ENCODE measurements around the gene SAMD4B. TPM values are rescaled to one million over a fixed set of nuclear protein-coding genes. Genes with fewer than 3 reads are reported as not detected.

SAMD4B gene
- total and polyA plus RNA-seq, 7 experiments from 2014 or later = 7.3 to 84.6 (median 64.0) TPM

DNA sequence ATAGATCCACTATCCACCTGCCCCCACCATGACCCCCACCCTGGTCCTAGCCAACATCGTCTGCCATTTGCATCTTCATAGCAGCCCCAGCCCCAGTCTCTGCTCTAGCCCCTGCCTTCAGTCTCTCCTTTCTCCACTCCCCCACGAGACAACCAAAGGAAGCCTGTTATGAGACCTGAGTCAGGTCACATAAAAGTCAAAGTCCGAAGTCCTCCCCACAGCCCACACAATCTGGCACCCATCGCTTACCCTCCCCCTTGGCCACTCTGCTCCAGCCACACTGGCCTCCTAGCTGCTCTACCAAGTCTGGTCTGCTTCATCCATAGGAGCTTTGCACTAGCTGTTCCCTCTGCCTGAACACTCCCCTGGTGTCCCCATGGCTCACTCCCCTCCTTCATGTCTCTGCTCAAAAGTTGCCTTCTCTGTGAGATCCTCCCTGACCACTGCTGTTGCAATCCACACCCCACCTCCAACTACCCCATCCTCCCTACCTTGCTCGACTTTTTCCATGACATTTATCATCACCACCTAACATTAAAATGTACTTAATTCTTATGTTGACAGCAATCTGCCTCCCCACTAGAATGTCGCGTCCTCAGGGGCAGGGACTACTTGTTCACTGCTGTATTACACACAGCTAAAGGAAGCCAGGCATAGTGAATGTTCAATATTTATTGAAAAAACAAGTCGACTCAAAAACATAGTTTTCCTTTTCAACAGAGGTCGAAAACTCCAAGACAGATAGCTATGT lies 69.0 kb downstream of the SAMD4B start:
- DNase-seq = peak in 2 of 9 donors; percentile 39 to 46
- peaks cover 27 to 51% (median 37%) of the 10 kb centered on the region in 7 donors for H3K4me1 Mint-ChIP-seq
- peak overlapping the region; percentile 82 for H3K4me3 ChIP-seq (ENCODE audit: low read length)
- ATAC-seq = no peak
- CTCF ChIA-PET = interaction anchor here (0.7 to 2.3 kb wide), 11 partner anchors 12 to 938 kb away, joined by 3 to 121 read pairs (median 4); partner anchors contain the start of genes MED29, PAF1, RPS16 and SAMD4B
- H3K9me3 ChIP-seq (ENCODE audit: control insufficient read depth in 2 of 3, low read length in 3 of 3) = no peaks in the 10 kb centered on the region
- H3K27me3 Mint-ChIP-seq = peaks cover 0 to 3% (median 0%) of the 10 kb centered on the region in 5 donors
- peaks cover 0 to 22% (median 0%) of the 10 kb centered on the region in 11 donors for H3K9me3 Mint-ChIP-seq
- peak overlapping the region; percentile 84 to 99 (median 92) for H3K4me3 Mint-ChIP-seq
- POLR2A ChIA-PET = interaction anchor here (0.5 to 2.3 kb wide), 15 partner anchors 12 to 747 kb away, joined by 3 to 250 read pairs (median 6); partner anchors contain the start of genes EID2B, GMFG, MED29 and PAF1
- intact Hi-C loops (cut with micrococcal nuclease) = loop anchor here in 1 of 2 donors (1.0 to 5.0 kb wide), 2 partner anchors 286 to 1009 kb away; partner anchors contain the start of genes FAM98C and PAK4
- peaks cover 24 to 28% of the 10 kb centered on the region in 2 donors for H3K4me1 ChIP-seq (ENCODE audit: control insufficient read depth in 2 of 2, insufficient read depth in 2 of 2, low read length in 2 of 2)
- H3K36me3 Mint-ChIP-seq = peaks cover 13 to 33% (median 17%) of the 10 kb centered on the region in 5 donors
- peak overlapping the region; percentile 100 for H3K27ac ChIP-seq (ENCODE audit: low read depth, low read length)
- no peaks in the 10 kb centered on the region for H3K27me3 ChIP-seq (ENCODE audit: control insufficient read depth in 2 of 2, insufficient read depth in 2 of 2, low read length in 2 of 2)
- peaks cover 12 to 35% (median 14%) of the 10 kb centered on the region in 3 experiments for H3K36me3 ChIP-seq (ENCODE audit: control insufficient read depth in 2 of 3, insufficient read depth in 3 of 3, low read length in 3 of 3)
- H3K27ac Mint-ChIP-seq = peak overlapping the region; percentile 90 to 100 (median 97)

DNA sequence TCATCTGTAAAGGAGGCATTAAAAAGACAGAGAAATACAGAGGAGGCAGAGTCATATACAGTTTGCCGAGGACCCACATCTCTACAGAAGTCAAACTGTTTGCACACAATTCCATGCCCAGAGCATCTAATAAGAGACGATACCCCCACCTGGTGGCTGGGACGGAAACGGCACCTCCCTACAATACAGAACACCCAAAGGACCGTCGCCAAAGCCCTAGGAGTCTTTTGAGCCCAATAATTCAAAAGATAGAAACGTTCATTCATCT lies 69.5 kb downstream of the SAMD4B start:
- Histone ChIP-seq H3K36me3 (ENCODE audit: control insufficient read depth in 2 of 3, insufficient read depth in 3 of 3, low read length in 3 of 3) (peaks cover 12 to 37% (median 14%) of the 10 kb centered on the region in 3 experiments), H3K4me1 (ENCODE audit: control insufficient read depth in 2 of 2, insufficient read depth in 2 of 2, low read length in 2 of 2) (peaks cover 24 to 28% of the 10 kb centered on the region in 2 donors), H3K4me3 (ENCODE audit: low read length) (peak overlapping the region; percentile 82), H3K9me3 (ENCODE audit: control insufficient read depth in 2 of 3, low read length in 3 of 3) (no peaks in the 10 kb centered on the region), H3K27ac (ENCODE audit: low read depth, low read length) (peak overlapping the region; percentile 100), H3K27me3 (ENCODE audit: control insufficient read depth in 2 of 2, insufficient read depth in 2 of 2, low read length in 2 of 2) (no peaks in the 10 kb centered on the region)
- ChIA-PET CTCF (interaction anchor here (0.7 to 2.3 kb wide), 11 partner anchors 12 to 938 kb away, joined by 3 to 121 read pairs (median 4); partner anchors contain the start of genes MED29, PAF1, RPS16 and SAMD4B), POLR2A (interaction anchor here (0.7 to 2.3 kb wide), 15 partner anchors 12 to 290 kb away, joined by 3 to 250 read pairs (median 6); partner anchors contain the start of genes EID2B, GMFG, MED29 and PAF1)
- Mint-ChIP-seq H3K36me3 (peaks cover 13 to 33% (median 17%) of the 10 kb centered on the region in 5 donors), H3K4me1 (peaks cover 24 to 49% (median 35%) of the 10 kb centered on the region in 7 donors), H3K27ac (peak overlapping the region; percentile 90 to 100 (median 97)), H3K9me3 (peaks cover 0 to 19% (median 0%) of the 10 kb centered on the region in 11 donors), H3K27me3 (peaks cover 0 to 3% (median 0%) of the 10 kb centered on the region in 5 donors), H3K4me3 (peak overlapping the region; percentile 84 to 99 (median 92))
- peak; percentile 60 for ATAC-seq
- intact Hi-C loops (cut with micrococcal nuclease) = loop anchor here (1.0 to 5.0 kb wide), 13 partner anchors 9 to 1009 kb away; partner anchors contain the start of genes EID2B (in 2 of the 2), MED29 (in 2 of the 2), PAF1 (in 2 of the 2) and SAMD4B (in 2 of the 2)
- DNase-seq = peak; percentile 75 to 96 (median 94)

DNA sequence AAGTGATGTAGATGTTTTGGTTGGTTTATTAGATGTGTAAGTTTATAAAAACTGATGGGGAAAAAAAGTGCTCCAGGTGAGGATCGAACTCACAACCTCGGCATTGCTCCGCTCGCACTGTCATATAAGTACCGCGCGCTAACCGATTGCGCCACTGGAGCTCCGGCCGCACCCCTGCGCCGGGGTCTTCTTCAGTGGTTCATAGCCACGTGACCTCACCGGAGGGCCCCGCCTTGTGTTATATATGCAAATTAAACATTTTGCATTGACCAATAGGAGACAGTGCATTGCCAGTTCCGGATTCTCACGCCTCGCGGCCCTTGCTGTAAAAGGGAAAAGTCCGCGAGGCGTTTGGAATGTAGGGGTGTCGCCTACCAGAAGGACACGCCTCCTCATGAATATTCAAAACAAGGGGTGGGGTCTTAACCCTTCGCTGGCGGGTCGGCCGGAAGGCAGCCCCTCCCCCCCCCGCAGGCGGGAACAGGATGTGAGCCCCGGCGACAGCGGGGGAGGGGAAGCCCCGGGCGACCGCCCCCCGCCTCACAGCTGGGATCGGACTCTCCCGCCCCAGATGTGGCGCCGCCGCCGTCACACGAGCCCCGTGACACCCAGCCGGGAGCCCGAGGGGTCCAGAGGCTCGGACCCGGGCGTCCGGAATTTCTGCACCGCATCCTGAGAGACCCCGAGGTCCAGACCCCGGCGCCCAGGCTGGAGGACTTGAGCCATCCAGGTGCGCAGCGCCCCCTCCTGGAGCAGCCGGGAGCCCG lies 70.1 kb downstream of the SAMD4B start, which contains the start of gene PLEKHG2:
Gene PLEKHG2, plus strand, starts transcription at position 570 of the 767 bp plus-strand sequence. CDS start 1,418 bp downstream, outside the sequence.
- peaks cover 0 to 3% (median 0%) of the 10 kb centered on the region in 5 donors for H3K27me3 Mint-ChIP-seq
- H3K4me1 ChIP-seq (ENCODE audit: control insufficient read depth in 2 of 2, insufficient read depth in 2 of 2, low read length in 2 of 2) = peaks cover 24 to 28% of the 10 kb centered on the region in 2 donors
- H3K36me3 Mint-ChIP-seq = peaks cover 13 to 30% (median 17%) of the 10 kb centered on the region in 5 donors
- H3K27ac ChIP-seq (ENCODE audit: low read depth, low read length) = peak within 1 kb of the TSS; percentile 100
- H3K9me3 ChIP-seq (ENCODE audit: control insufficient read depth in 2 of 3, low read length in 3 of 3) = no peaks in the 10 kb centered on the region
- peak within 1 kb of the TSS; percentile 82 for H3K4me3 ChIP-seq (ENCODE audit: low read length)
- ChIA-PET CTCF (interaction anchor here (1.0 to 2.3 kb wide), 8 partner anchors 13 to 457 kb away, joined by 3 to 121 read pairs (median 6); partner anchors contain the start of genes MED29, PAF1, RPS16 and SAMD4B), POLR2A (interaction anchor here (0.7 to 2.3 kb wide), 14 partner anchors 13 to 130 kb away, joined by 3 to 250 read pairs (median 6); partner anchors contain the start of genes EID2B, GMFG, MED29 and PAF1)
- peaks cover 12 to 32% (median 14%) of the 10 kb centered on the region in 3 experiments for H3K36me3 ChIP-seq (ENCODE audit: control insufficient read depth in 2 of 3, insufficient read depth in 3 of 3, low read length in 3 of 3)
- ATAC-seq (peak; percentile 72), DNase-seq (peak; percentile 95 to 99 (median 99))
- no peaks in the 10 kb centered on the region for H3K27me3 ChIP-seq (ENCODE audit: control insufficient read depth in 2 of 2, insufficient read depth in 2 of 2, low read length in 2 of 2)
- H3K27ac Mint-ChIP-seq = peak within 1 kb of the TSS; percentile 90 to 100 (median 97)
- intact Hi-C loops (cut with micrococcal nuclease) = loop anchor here (1.0 to 5.0 kb wide), 12 partner anchors 10 to 1010 kb away; partner anchors contain the start of genes EID2B (in 2 of the 2), MED29 (in 2 of the 2), PAF1 (in 2 of the 2) and SAMD4B (in 2 of the 2)
- peaks cover 0 to 14% (median 0%) of the 10 kb centered on the region in 11 donors for H3K9me3 Mint-ChIP-seq
- H3K4me1 Mint-ChIP-seq = peaks cover 24 to 49% (median 35%) of the 10 kb centered on the region in 7 donors
- peak within 1 kb of the TSS; percentile 84 to 99 (median 92) for H3K4me3 Mint-ChIP-seq

DNA sequence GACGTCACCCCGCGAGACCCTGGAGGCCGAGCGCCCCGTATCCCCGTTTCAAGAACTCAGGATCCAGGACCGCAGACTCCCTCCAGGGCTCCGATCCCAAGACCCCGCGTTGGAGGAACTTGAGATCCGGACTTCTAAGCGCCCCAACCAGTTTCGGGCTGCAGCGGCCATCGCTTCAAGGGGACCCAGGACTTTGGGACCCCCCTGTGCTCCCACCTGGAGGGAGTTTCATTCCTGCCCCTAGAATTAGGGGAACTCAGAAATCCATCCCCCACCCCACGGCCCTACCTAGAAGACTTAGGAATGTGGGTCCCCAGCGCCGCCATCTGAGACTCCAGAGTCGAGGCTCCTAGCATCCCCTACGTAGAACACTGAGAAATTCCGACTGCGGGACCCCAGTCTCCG lies 70.6 kb downstream of the SAMD4B start:
- no peaks in the 10 kb centered on the region for H3K27me3 ChIP-seq (ENCODE audit: control insufficient read depth in 2 of 2, insufficient read depth in 2 of 2, low read length in 2 of 2)
- H3K9me3 ChIP-seq (ENCODE audit: control insufficient read depth in 2 of 3, low read length in 3 of 3) = no peaks in the 10 kb centered on the region
- Mint-ChIP-seq H3K27me3 (peaks cover 0 to 3% (median 0%) of the 10 kb centered on the region in 5 donors), H3K4me1 (peaks cover 24 to 49% (median 35%) of the 10 kb centered on the region in 7 donors), H3K36me3 (peaks cover 11 to 30% (median 15%) of the 10 kb centered on the region in 5 donors), H3K4me3 (peak overlapping the region; percentile 84 to 99 (median 92)), H3K27ac (peak overlapping the region; percentile 59 to 100 (median 90)), H3K9me3 (peaks cover 0 to 14% (median 0%) of the 10 kb centered on the region in 11 donors)
- H3K4me1 ChIP-seq (ENCODE audit: control insufficient read depth in 2 of 2, insufficient read depth in 2 of 2, low read length in 2 of 2) = peaks cover 24 to 28% of the 10 kb centered on the region in 2 donors
- peaks cover 9 to 29% (median 11%) of the 10 kb centered on the region in 3 experiments for H3K36me3 ChIP-seq (ENCODE audit: control insufficient read depth in 2 of 3, insufficient read depth in 3 of 3, low read length in 3 of 3)
- intact Hi-C loops (cut with micrococcal nuclease) = loop anchor here (1.0 to 5.0 kb wide), 12 partner anchors 11 to 1011 kb away; partner anchors contain the start of genes EID2B (in 2 of the 2), MED29 (in 2 of the 2), PAF1 (in 2 of the 2) and SAMD4B (in 2 of the 2)
- ATAC-seq = no peak
- CTCF ChIA-PET = interaction anchor here (1.7 to 2.3 kb wide), 2 partner anchors 14 to 20 kb away, joined by 7 to 121 read pairs; no protein-coding TSS in a partner anchor
- DNase-seq = peak in 3 of 9 donors; percentile 25 to 31 (median 26)
- H3K27ac ChIP-seq (ENCODE audit: low read depth, low read length) = peak overlapping the region; percentile 90
- peak overlapping the region; percentile 82 for H3K4me3 ChIP-seq (ENCODE audit: low read length)
- POLR2A ChIA-PET = interaction anchor here (1.4 to 2.3 kb wide), 11 partner anchors 9 to 119 kb away, joined by 4 to 250 read pairs (median 12); partner anchors contain the start of genes EID2B, GMFG, MED29 and PAF1

DNA sequence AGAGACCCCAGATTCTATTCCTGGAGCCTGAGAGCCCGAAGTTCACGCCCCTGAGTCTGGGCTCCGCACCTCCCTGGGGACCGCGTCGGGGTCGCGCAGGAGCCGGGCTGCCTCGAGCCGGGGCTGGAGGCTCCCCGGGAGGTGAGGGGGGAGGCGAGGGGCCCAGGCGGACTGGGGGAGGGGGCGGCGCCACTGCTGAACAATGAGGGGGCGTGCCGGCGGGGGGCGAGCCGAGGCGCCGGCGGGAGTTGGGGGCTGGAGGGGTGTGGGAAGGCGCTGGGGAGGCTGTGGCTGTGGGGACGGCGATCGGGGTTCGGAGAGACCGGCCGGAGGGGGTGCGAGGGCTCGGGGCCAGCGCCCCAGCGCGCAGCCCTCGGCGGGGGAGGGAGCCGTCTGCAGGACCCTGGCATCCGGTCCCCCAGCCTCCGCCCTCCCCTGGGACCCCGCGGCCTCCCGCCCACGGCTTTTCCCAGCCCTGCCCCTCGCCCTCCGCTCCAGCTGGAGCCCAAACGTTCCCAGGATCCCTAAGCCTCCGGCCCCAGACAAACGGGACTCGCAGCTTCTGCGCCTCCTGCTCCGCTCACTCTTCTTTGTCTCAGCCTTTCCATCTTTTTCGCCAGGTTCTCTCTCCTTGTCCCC lies 71.2 kb downstream of the SAMD4B start:
- CTCF ChIA-PET = interaction anchor here (1.6 kb wide), 1 partner anchor 16 kb away, joined by 5 read pairs; no protein-coding TSS in a partner anchor
- H3K4me1 Mint-ChIP-seq = peaks cover 24 to 45% (median 35%) of the 10 kb centered on the region in 7 donors
- Histone ChIP-seq H3K4me1 (ENCODE audit: control insufficient read depth in 2 of 2, insufficient read depth in 2 of 2, low read length in 2 of 2) (peaks cover 22 to 28% of the 10 kb centered on the region in 2 donors), H3K4me3 (ENCODE audit: low read length) (peak overlapping the region; percentile 82), H3K27me3 (ENCODE audit: control insufficient read depth in 2 of 2, insufficient read depth in 2 of 2, low read length in 2 of 2) (no peaks in the 10 kb centered on the region), H3K9me3 (ENCODE audit: control insufficient read depth in 2 of 3, low read length in 3 of 3) (no peaks in the 10 kb centered on the region), H3K36me3 (ENCODE audit: control insufficient read depth in 2 of 3, insufficient read depth in 3 of 3, low read length in 3 of 3) (peaks cover 4 to 26% (median 6%) of the 10 kb centered on the region in 3 experiments), H3K27ac (ENCODE audit: low read depth, low read length) (peak overlapping the region; percentile 90)
- ATAC-seq (no peak), DNase-seq (peak in 3 of 9 donors; percentile 27 to 49 (median 29))
- H3K36me3 Mint-ChIP-seq = peaks cover 6 to 25% (median 10%) of the 10 kb centered on the region in 5 donors
- H3K27me3 Mint-ChIP-seq = peaks cover 0 to 3% (median 0%) of the 10 kb centered on the region in 5 donors
- peak overlapping the region; percentile 79 to 100 (median 95) for H3K27ac Mint-ChIP-seq
- H3K4me3 Mint-ChIP-seq = peak overlapping the region; percentile 84 to 99 (median 92)
- intact Hi-C loops (cut with micrococcal nuclease) = loop anchor here in 1 of 2 donors (2.0 to 5.0 kb wide), 2 partner anchors 67 to 1011 kb away; partner anchors contain the start of genes FAM98C and TIMM50
- peaks cover 0 to 14% (median 0%) of the 10 kb centered on the region in 11 donors for H3K9me3 Mint-ChIP-seq
- POLR2A ChIA-PET = interaction anchor here (1.5 to 2.3 kb wide), 4 partner anchors 9 to 22 kb away, joined by 6 to 20 read pairs (median 12); partner anchors contain the start of gene RPS16

All from naive thymus-derived CD4-positive, alpha-beta T cell (primary cell).